Thyroid gland (tissue), 4 donors: ENCODE measurements around the gene HNRNPAB.

Experiments used
- CTCF ChIP-seq, 6 experiments: fragments of 200-600 bp in 3 of 6; fragments of 450-650 bp in 3 of 6; sonication (generic) in 3 of 6; IDR thresholded peaks; one replicate each; pipeline ENCODE4 v1.5.1; 2016 to 2019; ENCODE audit warnings: antibody characterized with exemption in 6 of 6, mild to moderate bottlenecking in 2 of 6, inconsistent platforms in 1 of 6, moderate library complexity in 1 of 6
- POLR2A ChIP-seq, 2 donors: fragments of 450-650 bp; IDR thresholded peaks; one replicate each; pipeline ENCODE4 v1.6.1; 2017; ENCODE audit warnings: antibody characterized with exemption in 2 of 2, mild to moderate bottlenecking in 2 of 2, moderate library complexity in 1 of 2

- TF ChIP-seq POLR2A (IDR thresholded peaks at IDR 0.05) (no peak), CTCF (IDR thresholded peaks at IDR 0.05) (no peak)
Measured at GRCh38 chr5:178245389-178245788, 41.1 kb downstream of the HNRNPAB start.
